ENCODE results near the gene TOX3. TPM values are rescaled to one million over a fixed set of nuclear protein-coding genes. Genes with fewer than 3 reads are reported as not detected.

Gene TOX3
- total RNA-seq, 1 experiment from 2014 or later: 20.2 TPM

- Histone ChIP-seq H3K56ac (ENCODE audit: insufficient read length, low read depth, low read length) (no peak overlapping the region), H3K18ac (ENCODE audit: insufficient read length, low read depth, low read length) (no peak overlapping the region), H2BK12ac (ENCODE audit: insufficient read length, low read depth, low read length) (no peak overlapping the region), H4K91ac (ENCODE audit: insufficient read length, low read depth, low read length) (no peak overlapping the region), H4K8ac (replicated peaks; ENCODE audit: insufficient read length, low read depth, low read length) (no peak overlapping the region), H3K14ac (ENCODE audit: insufficient read depth, low read length) (no peak overlapping the region), H3K23ac (ENCODE audit: insufficient read length, low read depth, low read length) (no peak overlapping the region), H3K23me2 (ENCODE audit: insufficient read length, low read depth, low read length, poor library complexity, severe bottlenecking) (no peaks in the 10 kb centered on the region), H2BK5ac (ENCODE audit: insufficient read length, low read length) (no peak overlapping the region), H3K79me2 (ENCODE audit: insufficient read depth, low read length) (no peaks in the 10 kb centered on the region), H3K4ac (ENCODE audit: low read depth, low read length) (no peak overlapping the region), H3K4me1 (ENCODE audit: insufficient read depth, low read length) (no peaks in the 10 kb centered on the region), H2AK5ac (ENCODE audit: insufficient read length, low read length) (no peak overlapping the region), H3K27ac (ENCODE audit: insufficient read length, low read depth, low read length) (no peak overlapping the region), H4K20me1 (ENCODE audit: control insufficient read depth, insufficient read depth, insufficient read length) (no peaks in the 10 kb centered on the region), H3K27me3 (ENCODE audit: insufficient read depth, low read length) (no peaks in the 10 kb centered on the region), H2AFZ (ENCODE audit: low read length) (no peak overlapping the region), H2BK20ac (ENCODE audit: low read depth, low read length, poor library complexity, severe bottlenecking) (no peak overlapping the region), H3T11ph (ENCODE audit: low read length) (no peak overlapping the region), H2BK120ac (ENCODE audit: low read depth, low read length, poor library complexity, severe bottlenecking) (no peak overlapping the region), H2BK15ac (ENCODE audit: low read depth, low read length) (no peak overlapping the region), H3K9ac (ENCODE audit: extremely low read depth, insufficient read length, low read length) (no peak overlapping the region), H3K9me3 (ENCODE audit: control insufficient read depth, low read depth, low read length) (no peaks in the 10 kb centered on the region), H3K4me2 (ENCODE audit: insufficient read depth, insufficient read length, low read length) (no peak overlapping the region), H3K79me1 (ENCODE audit: insufficient read depth, low read depth, low read length, poor library complexity, severe bottlenecking) (no peaks in the 10 kb centered on the region), H4K5ac (ENCODE audit: insufficient read length, low read depth, low read length) (no peak overlapping the region)
- H3K27ac Mint-ChIP-seq: no peak overlapping the region
- no peaks in the 10 kb centered on the region for H3K36me3 Mint-ChIP-seq (ENCODE audit: insufficient read depth in 1 of 3, low read depth in 3 of 3)
- DNase-seq: no peak
- WGBS (ENCODE audit: extremely low coverage, insufficient read length, low lambda C conversion rate): no CpG with 5 or more reads among the region's 5 CpGs
- no peak overlapping the region for H3K4me3 Mint-ChIP-seq
- 0 out of 2 replicates have a peak, but pooled peaks cover 2% of the 10 kb centered on the region for H3K27me3 Mint-ChIP-seq (ENCODE audit: low read depth)
- TF ChIP-seq, protein P1, sequence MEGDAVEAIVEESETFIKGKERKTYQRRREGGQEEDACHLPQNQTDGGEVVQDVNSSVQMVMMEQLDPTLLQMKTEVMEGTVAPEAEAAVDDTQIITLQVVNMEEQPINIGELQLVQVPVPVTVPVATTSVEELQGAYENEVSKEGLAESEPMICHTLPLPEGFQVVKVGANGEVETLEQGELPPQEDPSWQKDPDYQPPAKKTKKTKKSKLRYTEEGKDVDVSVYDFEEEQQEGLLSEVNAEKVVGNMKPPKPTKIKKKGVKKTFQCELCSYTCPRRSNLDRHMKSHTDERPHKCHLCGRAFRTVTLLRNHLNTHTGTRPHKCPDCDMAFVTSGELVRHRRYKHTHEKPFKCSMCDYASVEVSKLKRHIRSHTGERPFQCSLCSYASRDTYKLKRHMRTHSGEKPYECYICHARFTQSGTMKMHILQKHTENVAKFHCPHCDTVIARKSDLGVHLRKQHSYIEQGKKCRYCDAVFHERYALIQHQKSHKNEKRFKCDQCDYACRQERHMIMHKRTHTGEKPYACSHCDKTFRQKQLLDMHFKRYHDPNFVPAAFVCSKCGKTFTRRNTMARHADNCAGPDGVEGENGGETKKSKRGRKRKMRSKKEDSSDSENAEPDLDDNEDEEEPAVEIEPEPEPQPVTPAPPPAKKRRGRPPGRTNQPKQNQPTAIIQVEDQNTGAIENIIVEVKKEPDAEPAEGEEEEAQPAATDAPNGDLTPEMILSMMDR (conservative IDR thresholded peaks at IDR 0.05): no peak
- peaks cover 0 to 2% of the 10 kb centered on the region in 2 experiments; a peak in 1 of 4 replicates for H3K4me1 Mint-ChIP-seq
- no peaks in the 10 kb centered on the region for H3K9me3 Mint-ChIP-seq
These were observed 45.1 kb upstream of the TOX3 start for GRCh38 chr16:52591934-52592592.

Measured in H9 (cell line).